ENCODE results near the gene SLC2A4.
A peak's percentile ranks its signal among the peaks of the same experiment; 100 is the strongest.

Gene SLC2A4

GRCh38 chr17:7261379-7262191 is 19.9 kb upstream of the SLC2A4 start:
- intact Hi-C loops (cut with DNase I): no loop called here

GRCh38 chr17:7262192-7262934 is 19.2 kb upstream of the SLC2A4 start, which contains the start of gene CLDN7:
CLDN7 (minus strand) TSS chr17:7262478; CDS start chr17:7262043, 435 bp downstream.
- DNase-seq: no peak
- intact Hi-C loops (cut with DNase I): no loop called here

More at GRCh38 chr17:7261379-7262191, 19.9 kb upstream of the SLC2A4 start:
- no peak for DNase-seq

GRCh38 chr17:7262935-7263800 is 18.4 kb upstream of the SLC2A4 start:
- DNase-seq: no peak
- intact Hi-C loops (cut with DNase I): no loop called here

GRCh38 chr17:7263801-7264078 is 17.8 kb upstream of the SLC2A4 start:
- intact Hi-C loops (cut with DNase I): no loop called here
- DNase-seq: no peak

GRCh38 chr17:7266784-7267183 is 14.7 kb upstream of the SLC2A4 start:
- no peak for DNase-seq
- intact Hi-C loops (cut with DNase I): no loop called here

GRCh38 chr17:7279448-7279847 is 2.1 kb upstream of the SLC2A4 start:
- intact Hi-C loops (cut with DNase I): no loop called here
- DNase-seq: no peak

- intact Hi-C loops (cut with DNase I): no loop called here
- peak; percentile 66 to 93 (median 86) for DNase-seq
Observed at GRCh38 chr17:7280519-7281073, 922 bp upstream of the SLC2A4 start.

- DNase-seq: no peak
- intact Hi-C loops (cut with DNase I): no loop called here
Observed at GRCh38 chr17:7281953-7282751, 634 bp downstream of the SLC2A4 start.

GRCh38 chr17:7282752-7283321 is 1.3 kb downstream of the SLC2A4 start:
- no peak for DNase-seq
- intact Hi-C loops (cut with DNase I): no loop called here

GRCh38 chr17:7283471-7284216 is 2.1 kb downstream of the SLC2A4 start:
- intact Hi-C loops (cut with DNase I): no loop called here
- no peak for DNase-seq

- no peak for DNase-seq
Observed at GRCh38 chr17:7284911-7285310, 3.4 kb downstream of the SLC2A4 start.

GRCh38 chr17:7285679-7286078 is 4.2 kb downstream of the SLC2A4 start:
- no peak for DNase-seq
- intact Hi-C loops (cut with DNase I): no loop called here

More at GRCh38 chr17:7284911-7285310, 3.4 kb downstream of the SLC2A4 start:
- intact Hi-C loops (cut with DNase I): no loop called here

- no peak for DNase-seq
- intact Hi-C loops (cut with DNase I): no loop called here
Observed at GRCh38 chr17:7289256-7290032, 7.9 kb downstream of the SLC2A4 start.

- DNase-seq: no peak
- intact Hi-C loops (cut with DNase I): no loop called here
Observed at GRCh38 chr17:7290166-7290565, 8.6 kb downstream of the SLC2A4 start.

GRCh38 chr17:7290685-7291084 is 9.2 kb downstream of the SLC2A4 start:
- DNase-seq: no peak
- intact Hi-C loops (cut with DNase I): no loop called here

- intact Hi-C loops (cut with DNase I): no loop called here
- DNase-seq: no peak
Observed at GRCh38 chr17:7292194-7292593, 10.7 kb downstream of the SLC2A4 start.

GRCh38 chr17:7292729-7293128 is 11.2 kb downstream of the SLC2A4 start:
- DNase-seq: peak in 3 of 42 donors; percentile 15 to 30 (median 28)
- intact Hi-C loops (cut with DNase I): no loop called here

Measured in head of caudate nucleus (tissue), 42 donors.